Dendritic cell treated with granulocyte-macrophage colony-stimulating factor and Interleukin-4, amounts not matched to agents 40 ng/mL and 50 ng/mL, for 4 days (primary cell): Measurements from ENCODE around the gene LSP1.

Source experiments
- H3K27ac Mint-ChIP-seq: one replicate; pipeline ENCODE4 v1.8.0; 2022; ENCODE audit warnings: mild to moderate bottlenecking, mixed read lengths
- H3K27me3 Mint-ChIP-seq: one replicate; pipeline ENCODE4 v1.8.0; 2022; ENCODE audit warnings: mild to moderate bottlenecking, mixed read lengths
- H3K36me3 Mint-ChIP-seq: one replicate; pipeline ENCODE4 v1.8.0; 2022; ENCODE audit warnings: low read depth, mixed read lengths
- H3K4me1 Mint-ChIP-seq: one replicate; pipeline ENCODE4 v1.8.0; 2022; ENCODE audit warnings: low read depth, mixed read lengths
- H3K4me3 Mint-ChIP-seq: one replicate; pipeline ENCODE4 v1.8.0; 2022; ENCODE audit warnings: mild to moderate bottlenecking, moderate library complexity, mixed read lengths
- H3K9me3 Mint-ChIP-seq: one replicate; pipeline ENCODE4 v1.8.0; 2022; ENCODE audit warnings: mixed read lengths
- intact Hi-C: fragments of 100-400 bp; cut with micrococcal nuclease; formaldehyde crosslinking; loops from one replicate; pipeline ENCODE4 v1.15.0; 2022

The LSP1 gene

DNA sequence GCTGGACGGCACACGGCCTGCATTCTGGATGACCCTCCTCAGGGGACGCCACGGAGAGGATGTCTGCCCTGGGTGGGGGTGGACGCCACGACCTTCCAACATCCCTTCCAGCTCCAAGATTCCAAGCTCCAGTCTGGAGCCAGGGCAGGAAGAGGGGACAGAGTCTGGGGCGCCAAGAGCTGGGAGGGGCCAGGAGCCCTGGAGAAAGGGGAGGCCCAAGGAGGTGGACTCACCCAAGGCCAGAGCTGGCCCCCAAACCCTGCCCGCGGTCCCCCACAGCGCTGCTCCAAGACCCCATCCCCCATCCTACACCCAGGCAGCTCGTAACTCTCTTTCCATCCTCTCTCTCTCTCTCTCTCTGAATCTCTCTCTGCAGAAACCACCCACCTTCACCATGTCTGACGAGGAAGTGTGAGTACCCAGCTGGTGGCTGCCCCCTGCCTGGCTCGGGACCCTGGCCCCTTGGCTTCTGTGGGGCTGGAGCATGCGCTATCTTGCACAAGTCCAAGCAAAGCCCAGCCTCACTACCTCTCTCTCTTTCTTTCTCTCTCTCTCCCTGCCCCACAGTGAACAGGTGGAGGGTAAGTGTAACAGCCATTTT is 69.7 kb downstream of the LSP1 start:
- Mint-ChIP-seq H3K4me1 (peaks cover 12% of the 10 kb centered on the region), H3K4me3 (no peak overlapping the region), H3K27ac (no peak overlapping the region), H3K27me3 (peaks cover 53% of the 10 kb centered on the region), H3K36me3 (no peaks in the 10 kb centered on the region), H3K9me3 (no peaks in the 10 kb centered on the region)
- intact Hi-C loops = no loop called here

DNA sequence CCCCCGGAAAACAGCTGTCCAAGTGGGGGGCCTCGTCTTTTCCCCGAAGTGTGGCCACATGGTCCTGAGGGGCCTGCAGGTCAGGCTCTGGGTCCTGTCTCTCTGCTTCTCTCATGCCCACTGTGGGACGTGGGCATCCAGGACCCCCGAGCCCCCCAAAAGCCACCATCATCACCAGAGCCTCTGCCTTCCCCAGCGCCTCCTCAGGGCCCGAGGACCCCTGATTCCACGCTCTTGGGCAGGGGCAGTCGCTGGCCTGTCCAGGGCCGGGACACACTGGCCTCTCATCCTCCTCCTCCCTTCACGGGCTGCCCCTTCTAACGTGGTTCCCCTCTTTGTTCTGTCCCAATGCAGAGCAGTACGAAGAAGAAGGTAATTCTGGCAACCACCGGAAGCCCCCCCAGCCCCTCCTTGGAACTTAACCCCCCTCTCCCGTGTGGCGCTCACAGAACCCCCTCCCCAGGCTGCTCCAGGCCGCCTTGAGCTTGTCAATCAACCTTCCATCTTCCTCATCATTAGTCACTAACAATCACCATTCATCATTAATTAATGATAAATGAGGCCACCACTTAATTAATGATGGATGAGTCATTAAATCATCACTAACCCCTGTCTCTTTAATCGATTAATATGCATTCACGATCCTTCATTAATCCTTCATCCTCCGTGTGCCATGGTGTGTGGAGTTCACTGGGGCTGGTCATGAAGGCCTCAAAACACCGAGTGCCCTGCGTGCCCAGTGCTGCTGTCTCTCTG is 70.5 kb downstream of the LSP1 start:
- H3K27me3 Mint-ChIP-seq = peaks cover 57% of the 10 kb centered on the region
- intact Hi-C loops = no loop called here
- no peaks in the 10 kb centered on the region for H3K36me3 Mint-ChIP-seq
- peaks cover 12% of the 10 kb centered on the region for H3K4me1 Mint-ChIP-seq
- H3K27ac Mint-ChIP-seq = no peak overlapping the region
- H3K9me3 Mint-ChIP-seq = no peaks in the 10 kb centered on the region
- no peak overlapping the region for H3K4me3 Mint-ChIP-seq

DNA sequence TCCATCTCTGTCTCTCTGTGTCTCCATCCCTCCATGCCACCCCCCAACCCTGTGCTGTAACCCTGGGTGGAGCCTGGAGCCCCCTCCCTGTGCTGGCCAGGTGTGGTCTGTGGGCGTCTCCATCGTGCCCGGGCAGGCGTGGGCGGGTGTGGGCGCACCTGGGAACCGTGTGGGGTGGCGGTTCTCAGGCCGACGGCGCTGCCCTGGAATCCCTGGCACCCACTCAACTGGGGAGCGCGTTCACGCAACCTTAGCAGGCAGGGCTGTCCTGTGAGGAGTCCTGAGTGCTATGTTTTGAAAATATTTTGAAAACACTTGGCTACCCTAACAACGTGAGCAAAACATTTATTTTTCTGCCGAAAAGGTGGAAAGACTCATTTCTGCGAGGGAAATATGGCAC is 71.3 kb downstream of the LSP1 start:
- Mint-ChIP-seq H3K27ac (no peak overlapping the region), H3K9me3 (no peaks in the 10 kb centered on the region), H3K36me3 (no peaks in the 10 kb centered on the region), H3K4me1 (peaks cover 12% of the 10 kb centered on the region), H3K4me3 (no peak overlapping the region), H3K27me3 (peaks cover 63% of the 10 kb centered on the region)
- intact Hi-C loops = no loop called here

DNA sequence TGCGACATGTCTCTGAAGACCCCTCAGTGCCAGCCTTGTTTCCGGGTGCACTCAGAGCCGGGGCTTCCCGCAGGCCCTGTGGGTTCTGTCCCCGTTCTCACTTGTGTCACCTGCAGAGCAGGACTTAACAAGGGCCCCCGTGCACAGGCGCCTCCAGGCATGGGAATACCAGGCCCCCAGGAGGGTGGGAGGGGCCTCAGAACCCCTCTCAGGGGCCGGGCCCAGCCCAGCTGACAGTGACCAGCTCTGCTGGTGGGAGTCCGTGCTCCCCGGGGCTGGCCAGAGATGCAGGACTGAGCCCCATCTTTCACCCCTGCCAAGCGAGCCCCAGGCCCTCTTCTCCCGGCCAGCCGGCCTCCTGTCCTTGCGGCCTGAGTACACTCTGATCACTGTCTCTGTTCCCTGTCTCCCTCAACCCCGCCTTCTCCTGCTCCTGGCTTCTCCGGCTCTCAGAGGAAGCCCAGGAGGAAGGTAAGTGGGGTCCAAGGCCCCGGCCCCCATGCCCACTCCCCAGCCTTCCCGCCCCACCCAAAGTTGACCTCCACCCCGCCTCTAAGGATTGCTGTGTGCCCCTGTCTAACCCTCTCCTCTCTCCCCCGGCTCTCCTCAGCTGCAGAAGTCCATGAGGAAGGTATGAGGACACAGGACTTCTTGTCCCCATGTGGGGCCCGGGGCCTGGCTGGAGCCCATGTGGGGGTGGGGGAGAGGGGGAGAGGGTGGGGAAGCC is 71.9 kb downstream of the LSP1 start:
- no peaks in the 10 kb centered on the region for H3K36me3 Mint-ChIP-seq
- H3K27me3 Mint-ChIP-seq = peaks cover 63% of the 10 kb centered on the region
- no peaks in the 10 kb centered on the region for H3K9me3 Mint-ChIP-seq
- intact Hi-C loops = no loop called here
- H3K4me1 Mint-ChIP-seq = peaks cover 12% of the 10 kb centered on the region
- H3K4me3 Mint-ChIP-seq = no peak overlapping the region
- no peak overlapping the region for H3K27ac Mint-ChIP-seq

DNA sequence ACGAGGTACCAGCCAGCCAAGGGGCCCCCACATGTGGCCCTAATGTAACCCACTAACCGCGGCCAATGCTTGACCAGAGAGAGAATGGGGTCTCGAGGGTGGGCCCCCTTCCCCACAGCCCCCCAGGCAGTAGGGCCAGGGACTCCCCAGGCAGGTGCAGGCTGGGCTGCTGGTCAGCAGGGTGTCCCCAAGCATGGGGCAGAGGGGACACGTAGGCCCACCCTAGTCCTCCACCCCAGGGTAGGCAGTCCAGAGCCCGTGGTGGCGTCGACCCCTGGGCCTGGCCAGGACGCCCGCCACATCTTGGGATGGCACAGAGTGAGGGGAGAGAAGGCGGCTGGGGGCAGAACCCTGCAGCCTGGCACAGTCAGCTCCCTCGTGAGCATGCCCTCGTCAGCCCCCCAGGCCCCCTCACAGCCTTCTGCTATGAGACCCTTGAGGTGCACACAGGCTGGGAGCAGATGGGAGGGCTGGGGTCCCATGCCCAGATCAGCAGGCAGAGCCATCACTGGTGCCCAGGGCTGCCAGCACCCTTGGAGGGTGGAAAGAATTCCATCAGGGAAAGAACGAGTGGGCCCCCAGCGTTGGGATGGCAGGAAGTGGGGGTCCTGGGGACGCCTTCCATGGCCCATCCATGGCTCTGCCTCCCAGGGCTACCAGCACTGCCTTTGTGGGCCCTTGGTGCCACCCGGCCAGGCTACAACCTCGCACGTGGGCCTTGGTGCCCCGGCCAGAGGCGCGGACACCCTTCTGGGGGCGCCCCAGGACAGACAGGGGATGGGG is 72.7 kb downstream of the LSP1 start:
- Mint-ChIP-seq H3K27ac (no peak overlapping the region), H3K9me3 (no peaks in the 10 kb centered on the region), H3K36me3 (no peaks in the 10 kb centered on the region), H3K4me3 (no peak overlapping the region), H3K4me1 (peaks cover 12% of the 10 kb centered on the region), H3K27me3 (peaks cover 65% of the 10 kb centered on the region)
- intact Hi-C loops = no loop called here

DNA sequence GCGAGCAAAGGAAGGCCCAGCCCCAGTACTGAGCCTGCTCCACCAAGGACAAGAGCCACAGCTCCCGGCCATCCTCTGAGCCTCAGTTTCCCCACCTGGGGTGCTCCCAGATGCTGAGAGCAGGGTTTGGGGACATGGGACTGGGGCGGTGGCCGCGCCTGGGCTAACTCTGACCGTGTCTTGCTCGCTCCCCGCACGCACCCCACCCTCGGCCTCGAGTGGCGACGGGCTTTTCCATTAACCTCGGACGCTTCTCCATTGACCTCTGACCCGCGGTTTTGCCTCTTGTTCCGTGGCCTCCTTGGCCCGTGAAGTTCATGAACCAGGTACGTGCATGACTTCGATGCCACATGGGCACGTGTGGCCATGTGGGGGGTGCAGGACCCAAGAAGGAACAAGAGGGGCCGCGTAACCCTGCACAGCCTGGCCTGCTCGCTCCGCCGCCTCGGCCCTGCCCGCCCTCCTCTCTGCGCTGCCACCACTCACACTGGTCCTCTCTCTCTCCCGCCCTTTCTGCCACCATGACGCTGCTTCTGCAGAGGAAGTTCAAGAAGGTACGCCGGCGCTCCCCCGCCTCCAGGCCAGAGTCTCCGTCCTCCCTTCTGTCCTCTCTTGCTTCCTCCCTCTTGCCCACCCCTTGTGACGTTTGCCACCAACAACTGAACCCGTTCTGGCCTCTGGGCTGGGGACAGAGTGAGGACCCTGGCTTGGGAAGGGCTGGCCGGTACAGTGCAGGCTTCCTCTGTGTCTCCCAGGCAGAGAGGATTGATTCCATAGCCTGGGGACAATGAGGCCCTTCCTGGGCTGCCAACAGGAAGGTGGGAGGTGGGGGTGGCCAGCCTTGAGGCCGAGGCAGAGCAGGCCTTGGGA is 73.5 kb downstream of the LSP1 start:
- Mint-ChIP-seq H3K9me3 (no peaks in the 10 kb centered on the region), H3K27ac (peak overlapping the region; percentile 24), H3K4me3 (no peak overlapping the region), H3K36me3 (no peaks in the 10 kb centered on the region), H3K4me1 (peaks cover 15% of the 10 kb centered on the region), H3K27me3 (peaks cover 65% of the 10 kb centered on the region)
- intact Hi-C loops = no loop called here

DNA sequence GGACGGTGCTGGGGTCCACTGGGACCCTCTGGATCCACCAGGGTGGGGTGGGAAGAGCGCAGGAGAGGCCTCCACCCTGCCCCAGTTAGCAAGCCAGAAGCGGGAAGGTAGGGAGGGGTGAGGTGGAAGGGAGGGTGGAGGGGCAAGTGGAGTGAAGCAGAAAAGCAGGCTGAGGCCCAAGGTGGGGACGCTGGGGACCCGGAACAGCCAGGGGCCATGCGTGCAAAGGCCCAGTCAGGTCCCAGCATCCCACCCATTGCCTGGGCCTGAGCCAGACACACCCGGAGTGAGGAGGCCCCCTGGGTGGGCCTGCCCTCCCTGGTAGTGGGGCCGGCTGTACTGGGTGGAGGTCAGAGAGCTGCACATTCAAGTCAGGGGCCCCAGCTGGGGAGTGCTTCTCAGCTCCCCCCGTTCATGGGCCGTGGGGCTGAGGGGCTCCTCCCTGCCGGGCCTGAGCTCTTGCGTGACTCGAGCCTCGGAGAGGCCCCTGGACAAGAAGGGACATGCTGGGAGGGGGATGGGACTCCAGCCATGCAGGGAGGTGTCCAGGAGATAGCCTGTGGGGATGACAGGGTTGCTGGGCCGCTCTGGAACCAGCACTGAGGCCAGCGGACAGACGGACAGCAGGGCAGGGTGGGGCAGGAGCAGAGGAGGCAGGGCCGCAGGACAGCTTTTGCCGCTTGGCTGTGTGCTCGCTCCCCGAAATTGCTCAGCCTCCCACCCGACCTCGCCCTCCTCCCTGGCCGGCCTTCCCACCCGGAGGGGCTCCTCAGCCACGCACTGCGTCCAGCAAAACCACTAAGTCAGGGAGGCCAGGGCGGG is 74.4 kb downstream of the LSP1 start:
- intact Hi-C loops = no loop called here
- Mint-ChIP-seq H3K36me3 (no peaks in the 10 kb centered on the region), H3K27me3 (peaks cover 69% of the 10 kb centered on the region), H3K9me3 (no peaks in the 10 kb centered on the region), H3K4me3 (no peak overlapping the region), H3K27ac (peak overlapping the region; percentile 24), H3K4me1 (peaks cover 22% of the 10 kb centered on the region)

DNA sequence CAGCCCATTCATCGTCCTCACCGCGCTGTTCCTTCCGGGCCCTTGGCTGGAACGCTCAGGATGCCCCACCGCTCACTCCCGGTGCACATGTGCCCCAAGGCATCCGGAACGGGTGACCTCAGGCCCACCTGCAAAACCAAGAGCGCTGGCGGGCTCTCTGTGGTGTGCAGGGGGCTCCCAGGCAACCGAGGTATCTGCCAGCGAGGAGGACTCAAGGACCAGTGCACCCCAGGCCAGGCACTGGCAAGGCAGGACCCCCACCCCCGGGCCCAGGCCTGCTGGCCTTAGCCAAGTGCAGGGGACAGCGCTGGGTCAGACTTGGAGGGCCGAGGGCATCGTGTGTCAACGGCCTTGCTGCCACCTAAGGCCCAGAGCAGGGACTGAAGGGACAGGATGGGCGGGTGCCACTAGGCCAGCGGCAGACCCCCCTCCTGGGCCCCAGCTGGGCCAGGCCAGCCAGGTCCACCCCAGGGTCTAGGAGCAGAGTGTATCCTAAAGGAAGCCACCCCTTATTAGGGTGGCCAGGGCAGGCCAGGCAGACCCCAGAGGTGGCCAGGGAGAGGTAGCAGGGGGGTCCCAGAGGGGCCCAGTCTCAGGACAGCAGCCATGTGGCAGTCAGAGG is 75.1 kb downstream of the LSP1 start:
- H3K27ac Mint-ChIP-seq = no peak overlapping the region
- intact Hi-C loops = no loop called here
- H3K4me3 Mint-ChIP-seq = no peak overlapping the region
- H3K4me1 Mint-ChIP-seq = peaks cover 18% of the 10 kb centered on the region
- no peaks in the 10 kb centered on the region for H3K36me3 Mint-ChIP-seq
- H3K9me3 Mint-ChIP-seq = no peaks in the 10 kb centered on the region
- peaks cover 71% of the 10 kb centered on the region for H3K27me3 Mint-ChIP-seq

DNA sequence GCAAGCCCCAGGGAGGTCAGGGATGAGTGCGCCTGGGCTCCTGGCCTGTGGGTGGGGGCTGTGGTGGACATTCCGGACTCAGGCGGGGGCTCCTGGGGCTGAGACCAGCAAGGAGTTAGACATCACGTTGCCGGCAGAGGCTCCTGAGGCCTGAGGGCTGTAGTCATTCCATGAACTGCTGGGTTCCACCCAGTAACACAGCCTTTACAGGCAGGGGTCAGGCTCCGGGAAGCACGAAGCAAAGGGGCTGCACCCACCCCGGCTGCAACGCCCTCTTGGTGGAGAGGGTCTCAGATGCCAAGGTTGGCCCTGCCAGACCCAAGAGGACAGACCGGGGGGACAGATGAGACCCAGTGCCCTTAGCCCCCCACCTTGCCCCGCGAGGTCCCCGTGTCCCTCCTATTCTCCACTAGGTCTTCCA is 75.6 kb downstream of the LSP1 start:
- H3K4me3 Mint-ChIP-seq = no peak overlapping the region
- peaks cover 18% of the 10 kb centered on the region for H3K4me1 Mint-ChIP-seq
- intact Hi-C loops = no loop called here
- no peak overlapping the region for H3K27ac Mint-ChIP-seq
- peaks cover 70% of the 10 kb centered on the region for H3K27me3 Mint-ChIP-seq
- H3K36me3 Mint-ChIP-seq = no peaks in the 10 kb centered on the region
- no peaks in the 10 kb centered on the region for H3K9me3 Mint-ChIP-seq

DNA sequence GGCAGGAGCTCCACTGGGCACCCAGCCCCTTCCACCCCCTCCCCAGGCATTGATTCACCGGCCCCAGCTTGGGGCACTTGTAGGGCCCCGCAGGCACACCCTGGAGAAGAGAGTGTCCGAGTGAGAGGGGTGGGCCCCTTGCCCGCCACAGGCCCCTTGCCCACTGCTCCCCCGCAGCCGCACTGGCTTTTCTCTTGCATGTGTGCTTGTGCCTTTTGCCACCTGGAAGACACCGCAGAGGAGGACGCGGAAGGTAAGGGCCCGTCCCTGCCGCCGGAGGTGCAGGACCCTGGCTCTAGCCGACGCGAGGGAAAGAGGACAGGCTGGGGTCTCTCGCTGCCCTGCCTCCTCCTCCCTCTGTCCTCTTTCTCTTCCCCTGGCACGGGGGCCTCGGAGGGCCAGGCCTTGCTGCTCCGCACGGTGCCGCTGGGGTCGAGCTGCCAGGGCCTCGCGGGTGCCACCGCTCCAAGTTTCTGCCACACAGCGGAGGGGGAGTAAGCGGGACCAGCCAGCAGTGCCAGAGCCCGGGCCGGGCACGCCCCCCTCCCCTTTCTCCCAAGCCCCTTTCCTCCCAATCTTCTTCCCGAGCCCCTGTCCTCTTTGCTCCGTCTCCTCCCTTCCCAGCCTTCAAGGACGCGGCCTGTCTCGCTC is 76.1 kb downstream of the LSP1 start:
- Mint-ChIP-seq H3K36me3 (no peaks in the 10 kb centered on the region), H3K9me3 (no peaks in the 10 kb centered on the region), H3K4me1 (peaks cover 18% of the 10 kb centered on the region), H3K27me3 (peaks cover 69% of the 10 kb centered on the region), H3K4me3 (no peak overlapping the region), H3K27ac (no peak overlapping the region)
- intact Hi-C loops = no loop called here

DNA sequence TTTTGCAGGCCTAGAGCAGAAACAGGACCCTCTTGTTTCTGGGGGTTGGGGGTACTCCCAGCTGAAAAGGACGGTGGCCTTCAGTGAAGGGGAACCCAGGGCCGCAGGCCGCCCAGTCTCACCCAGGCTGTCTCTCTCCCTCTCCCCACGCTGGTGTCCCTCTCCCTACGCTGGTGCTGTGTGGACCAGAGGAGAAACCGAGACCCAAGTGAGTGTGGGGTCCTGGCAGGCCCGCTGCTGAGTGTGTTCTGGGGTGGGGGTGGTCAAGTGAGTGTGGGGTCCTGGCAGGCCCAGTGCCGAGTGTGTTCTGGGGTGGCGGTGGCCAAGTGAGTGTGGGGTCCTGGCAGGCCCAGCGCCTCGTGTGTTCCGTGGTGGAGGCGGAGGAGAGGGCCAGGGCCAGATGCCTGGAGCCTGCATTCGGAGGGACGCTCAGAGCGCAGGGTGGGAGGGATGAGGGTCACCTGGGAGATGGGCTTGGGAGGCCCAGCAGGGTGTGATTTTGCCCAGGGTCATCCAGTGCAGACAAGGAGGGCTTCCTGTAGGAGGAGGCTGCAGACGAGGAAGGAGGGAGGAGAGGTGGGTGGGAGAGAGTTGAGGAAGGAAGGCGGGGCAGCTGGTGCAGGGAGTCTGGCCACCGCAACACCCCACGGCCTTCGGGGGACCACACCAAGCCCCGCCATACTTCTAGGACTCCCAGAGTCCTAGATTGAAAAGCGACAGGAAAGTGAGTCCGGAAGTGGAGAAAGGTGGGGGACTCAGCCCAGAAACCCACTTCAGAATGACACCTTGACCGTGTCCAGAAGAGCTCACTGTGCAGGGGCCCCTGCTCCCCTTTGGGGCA is 77.0 kb downstream of the LSP1 start:
- Mint-ChIP-seq H3K27me3 (peaks cover 72% of the 10 kb centered on the region), H3K9me3 (no peaks in the 10 kb centered on the region), H3K27ac (no peak overlapping the region), H3K4me1 (peaks cover 18% of the 10 kb centered on the region), H3K36me3 (no peaks in the 10 kb centered on the region), H3K4me3 (no peak overlapping the region)
- intact Hi-C loops = no loop called here
